ENCODE results near the gene ABHD18.
"Not testable (repeated sequence)": the region's sequence is repeated elsewhere in the genome, so short reads cannot be mapped to it uniquely, and the experiment has no call there.

Gene ABHD18

DNA sequence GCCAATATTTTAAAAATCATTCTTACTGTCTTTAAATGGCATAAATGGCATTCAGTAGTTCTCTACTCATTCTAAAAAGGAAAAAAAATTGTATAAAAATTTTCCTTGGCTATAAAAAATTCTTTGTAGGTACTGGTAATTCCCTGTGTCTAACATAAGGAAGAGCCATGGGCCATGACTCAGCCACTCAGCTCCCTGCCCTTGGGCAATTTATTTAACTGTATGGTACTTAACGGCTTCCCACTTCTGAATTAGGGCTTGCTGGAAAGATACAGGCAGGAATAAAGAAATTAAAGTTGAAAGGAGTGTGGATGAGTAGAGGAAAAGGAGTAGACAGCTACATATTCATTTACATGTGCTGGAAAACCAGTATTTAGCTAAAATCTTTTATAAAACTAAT lies 30.6 kb downstream of the ABHD18 start:
- DNase-seq: no peak

DNA sequence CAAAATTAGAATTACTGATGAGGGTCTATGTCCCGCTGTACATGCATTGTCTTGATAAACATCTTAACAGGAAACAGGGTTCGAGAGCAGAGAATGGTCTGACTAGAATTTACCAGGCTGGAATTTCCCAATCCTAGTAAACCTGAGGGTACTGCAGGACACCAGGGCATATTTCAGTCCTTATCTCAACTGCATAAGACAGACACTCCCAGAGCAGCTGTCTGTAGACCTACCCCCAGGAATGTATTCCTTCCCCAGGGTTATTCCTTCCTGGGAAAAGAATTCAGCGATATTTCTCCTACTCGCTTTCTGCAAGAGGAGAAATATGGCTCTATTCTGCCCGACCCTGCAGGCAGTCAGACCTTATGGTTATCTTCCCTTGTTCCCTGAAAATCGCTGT lies 31.3 kb downstream of the ABHD18 start:
- DNase-seq: not testable (repeated sequence)

DNA sequence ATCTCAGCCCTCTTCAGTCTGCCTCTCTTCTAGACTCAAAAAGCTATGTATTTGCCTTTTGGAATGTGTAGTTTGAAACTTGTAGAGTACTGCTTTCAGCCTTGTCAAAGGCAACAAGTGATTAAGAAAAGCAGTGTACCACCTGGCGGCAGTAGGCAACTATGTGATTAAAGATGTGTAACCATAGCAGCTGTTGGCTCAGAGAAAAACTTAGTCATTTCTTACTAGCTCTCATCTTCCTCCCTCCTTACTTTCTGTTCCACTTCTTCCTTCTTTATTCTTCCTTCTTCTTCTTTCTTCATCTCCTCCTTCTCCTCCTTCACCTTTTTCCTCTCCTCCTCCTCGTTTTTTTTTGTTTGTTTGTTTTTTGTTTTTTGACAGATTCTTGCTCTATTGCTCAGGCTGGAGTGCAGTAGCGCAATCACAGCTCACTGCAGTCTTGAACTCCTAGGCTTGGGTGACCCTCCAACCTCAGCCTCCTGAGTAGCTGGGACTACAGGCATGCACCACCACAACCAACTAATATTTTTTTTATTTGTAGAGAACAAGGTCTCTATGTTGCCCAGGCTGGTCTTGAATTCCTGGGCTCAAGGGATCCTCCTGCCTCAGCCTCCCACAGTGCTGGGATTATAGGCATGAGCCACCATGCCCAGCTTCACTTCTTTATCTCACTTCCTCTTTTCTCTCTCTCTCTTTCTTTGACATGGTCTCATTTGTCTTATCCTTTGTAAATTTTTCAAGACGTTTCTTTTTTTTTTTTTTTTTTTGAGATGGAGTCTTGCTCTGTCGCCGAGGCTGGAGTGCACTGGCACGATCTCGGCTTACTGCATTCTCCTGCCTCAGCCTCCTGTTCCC lies 32.6 kb downstream of the ABHD18 start:
- DNase-seq: no peak

DNA sequence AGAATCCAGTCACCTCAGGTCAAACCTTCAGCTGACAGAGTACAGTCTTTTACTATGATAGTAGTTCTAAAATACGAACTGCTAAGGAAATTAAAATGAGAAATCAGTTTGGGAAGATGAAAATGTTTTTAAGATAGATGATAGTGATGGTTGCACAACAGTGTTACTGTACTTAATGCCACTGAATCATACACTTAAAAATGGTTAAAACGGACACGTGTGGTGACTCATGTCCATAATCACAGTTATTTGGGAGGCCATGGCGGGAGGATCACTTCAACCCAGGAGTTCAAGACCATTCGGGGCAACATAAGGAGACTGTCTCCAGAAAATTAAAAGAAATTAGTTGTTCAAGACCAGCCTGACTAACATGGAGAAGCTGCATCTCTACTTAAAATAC lies 41.4 kb downstream of the ABHD18 start:
- no peak for DNase-seq

DNA sequence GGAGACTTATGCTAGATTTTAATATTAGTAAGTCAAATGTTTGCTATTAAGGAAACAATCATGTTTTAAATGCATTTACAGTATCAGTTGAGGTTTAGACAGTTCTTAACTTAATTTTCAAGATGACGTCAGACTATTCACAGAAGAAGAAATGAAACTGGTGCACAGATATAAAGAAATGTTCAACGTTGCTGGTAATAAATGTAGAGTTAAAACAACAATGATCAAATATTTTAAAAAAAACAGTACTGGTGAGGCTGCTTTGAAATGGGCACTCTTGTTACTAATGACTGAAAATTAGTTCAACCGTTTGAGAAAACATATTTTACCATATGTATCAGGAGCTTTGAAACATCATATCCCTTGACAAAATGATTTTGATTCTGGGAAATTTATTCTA lies 44.2 kb downstream of the ABHD18 start:
- DNase-seq: no peak

DNA sequence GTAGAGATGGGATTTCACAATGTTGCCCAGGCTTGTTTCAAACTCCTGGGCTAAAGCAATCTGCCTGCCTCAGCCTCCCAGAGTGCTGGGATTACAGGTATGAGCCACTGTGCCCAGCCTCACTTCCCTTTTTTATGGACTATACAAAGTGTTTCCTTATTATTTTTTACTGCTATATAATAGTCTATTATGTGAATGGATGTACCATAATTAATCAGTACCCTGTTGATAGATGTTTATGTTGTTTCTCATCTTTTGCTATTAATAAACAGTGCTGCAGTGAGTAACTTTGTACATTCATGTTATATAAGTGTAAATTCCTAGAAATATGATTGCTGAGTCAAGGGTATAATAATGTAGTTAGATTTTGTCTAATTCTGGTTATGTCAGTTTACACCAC lies 60.1 kb downstream of the ABHD18 start:
- DNase-seq: no peak

DNA sequence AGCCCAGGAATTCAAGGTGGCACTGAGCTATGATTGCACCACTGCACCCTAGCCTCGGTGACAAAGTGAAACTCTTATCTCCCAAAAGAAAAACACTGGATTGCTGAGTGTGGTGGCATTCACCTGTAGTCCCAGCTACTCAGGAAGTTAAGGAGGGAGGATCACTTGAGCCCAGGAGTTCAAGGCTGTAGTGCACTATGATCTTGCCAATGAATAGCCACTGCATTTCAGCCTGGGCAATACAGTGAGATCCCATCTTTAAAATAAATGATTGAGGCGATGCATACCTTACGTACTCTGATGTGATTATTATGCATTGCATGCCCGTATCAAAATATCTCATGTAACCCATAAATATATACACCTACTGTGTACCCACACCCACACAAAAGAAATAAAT lies 64.7 kb downstream of the ABHD18 start:
- no peak for DNase-seq

DNA sequence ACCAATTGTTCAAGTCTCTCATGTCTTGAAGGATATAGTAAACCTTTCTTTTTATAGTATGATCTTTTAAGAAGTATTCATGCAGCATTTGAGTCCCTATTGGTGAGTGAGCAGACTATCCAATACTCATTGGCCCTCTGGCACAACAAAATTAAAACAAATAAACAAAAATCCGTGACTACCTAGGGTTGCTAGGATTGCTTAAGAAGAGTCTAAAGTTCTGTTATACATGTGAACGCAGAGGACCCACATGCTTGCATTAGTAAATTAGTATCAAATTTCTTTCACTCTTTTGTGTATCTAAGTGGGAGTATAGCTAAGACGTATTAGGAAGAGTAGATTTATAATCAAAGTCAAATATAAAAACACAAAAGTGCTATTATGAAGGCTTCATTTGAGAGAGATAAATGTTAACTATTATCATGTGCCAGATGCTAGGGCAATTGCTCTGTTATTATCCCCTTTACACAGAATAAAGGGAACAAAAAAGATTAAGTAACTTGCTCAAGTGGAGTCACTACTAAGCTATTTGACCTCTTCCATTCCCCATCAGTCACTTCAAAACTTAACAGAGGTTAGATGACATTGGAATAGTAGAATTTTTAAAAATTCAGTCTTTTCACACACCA lies 66.7 kb downstream of the ABHD18 start:
- no peak for DNase-seq

DNA sequence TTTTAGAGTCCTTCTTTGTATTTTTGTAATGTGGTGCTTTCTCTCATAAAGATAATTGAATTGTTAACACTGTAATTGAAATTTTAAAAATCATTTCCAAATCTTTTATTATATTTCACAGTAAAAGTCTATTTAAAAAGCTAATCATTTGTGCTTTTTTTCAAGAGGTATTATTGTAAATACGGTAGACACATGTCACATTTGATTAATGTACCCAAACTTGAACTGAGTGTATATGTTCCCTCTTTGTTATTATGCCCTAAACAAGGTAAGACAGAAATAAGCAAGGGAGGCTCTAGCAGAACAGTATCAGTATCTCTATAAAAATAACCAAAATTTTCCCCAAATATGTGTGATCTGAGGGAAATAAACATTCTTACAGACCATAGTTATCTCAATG lies 74.4 kb downstream of the ABHD18 start:
- no peak for DNase-seq

DNA sequence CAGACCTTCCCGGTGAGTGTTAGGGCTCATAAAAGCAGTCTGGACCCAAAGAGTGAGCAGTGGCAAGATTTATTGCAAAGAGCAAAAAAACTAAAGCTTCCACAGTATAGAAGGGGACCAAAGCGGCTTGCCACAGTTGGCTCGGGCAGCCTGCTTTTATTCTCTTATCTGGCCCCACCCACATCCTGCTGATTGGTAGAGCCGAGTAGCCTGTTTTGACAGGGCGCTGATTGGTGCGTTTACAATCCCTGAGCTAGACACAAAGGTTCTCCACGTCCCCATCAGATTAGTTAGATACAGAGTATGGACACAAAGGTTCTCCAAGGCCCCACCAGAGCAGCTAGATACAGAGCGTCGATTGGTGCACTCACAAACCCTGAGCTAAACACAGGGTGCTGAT lies 81.8 kb downstream of the ABHD18 start:
- DNase-seq: not testable (repeated sequence)

DNA sequence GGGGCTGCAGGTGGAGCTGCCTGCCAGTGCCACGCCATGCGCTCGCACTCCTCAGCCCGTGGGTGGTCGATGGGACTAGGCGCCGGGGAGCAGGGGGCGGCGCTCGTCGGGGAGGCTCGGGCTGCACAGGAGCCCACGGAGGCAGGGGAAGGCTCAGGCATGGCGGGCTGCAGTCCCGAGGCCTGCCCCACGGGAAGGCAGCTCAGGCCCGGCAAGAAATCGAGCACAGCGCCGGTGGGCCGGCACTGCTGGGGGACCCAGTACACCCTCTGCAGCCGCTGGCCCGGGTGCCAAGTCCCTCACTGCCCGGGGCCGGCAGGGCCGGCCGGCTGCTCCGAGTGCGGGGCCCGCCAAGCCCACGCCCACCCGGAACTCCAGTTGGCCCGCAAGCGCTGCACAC lies 82.3 kb downstream of the ABHD18 start:
- DNase-seq: not testable (repeated sequence)

DNA sequence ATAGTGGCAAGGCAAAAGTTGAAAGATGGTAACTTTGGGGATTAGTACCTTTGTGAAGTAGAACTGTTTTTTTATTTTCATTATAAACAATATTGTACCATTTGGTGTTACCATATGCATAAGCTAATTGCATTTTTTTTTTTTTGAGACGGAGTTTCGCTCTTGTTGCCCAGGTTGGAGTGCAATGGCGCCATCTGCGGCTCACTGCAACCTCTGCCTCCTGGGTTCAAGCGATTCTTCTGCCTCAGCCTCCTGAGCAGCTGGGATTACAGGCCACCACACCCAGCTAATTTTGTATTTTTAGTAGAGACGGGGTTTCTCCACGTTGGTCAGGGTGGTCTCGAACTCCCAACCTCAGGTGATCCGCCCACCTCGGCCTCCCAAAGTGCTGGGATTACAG lies 86.0 kb downstream of the ABHD18 start:
- DNase-seq: not testable (repeated sequence)

DNA sequence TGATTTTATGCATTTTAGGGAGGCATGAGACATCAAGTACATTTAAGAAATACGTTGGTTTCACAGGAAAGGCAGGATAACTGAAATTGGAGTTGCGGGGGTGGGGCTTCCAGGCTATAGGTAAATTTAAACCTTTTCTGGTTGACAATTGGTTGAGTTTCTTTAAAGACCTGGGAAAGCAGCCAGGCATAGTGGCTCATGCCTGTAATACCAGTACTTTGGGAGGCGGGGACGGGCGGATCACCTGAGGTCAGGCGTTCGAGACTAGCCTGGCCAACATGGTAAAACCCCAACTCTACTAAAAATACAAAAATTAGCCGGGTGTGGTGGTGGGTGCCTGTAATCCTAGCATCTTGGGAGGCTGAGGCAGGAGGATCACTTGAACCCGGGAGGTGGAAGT lies 89.7 kb downstream of the ABHD18 start:
- not testable (repeated sequence) for DNase-seq

DNA sequence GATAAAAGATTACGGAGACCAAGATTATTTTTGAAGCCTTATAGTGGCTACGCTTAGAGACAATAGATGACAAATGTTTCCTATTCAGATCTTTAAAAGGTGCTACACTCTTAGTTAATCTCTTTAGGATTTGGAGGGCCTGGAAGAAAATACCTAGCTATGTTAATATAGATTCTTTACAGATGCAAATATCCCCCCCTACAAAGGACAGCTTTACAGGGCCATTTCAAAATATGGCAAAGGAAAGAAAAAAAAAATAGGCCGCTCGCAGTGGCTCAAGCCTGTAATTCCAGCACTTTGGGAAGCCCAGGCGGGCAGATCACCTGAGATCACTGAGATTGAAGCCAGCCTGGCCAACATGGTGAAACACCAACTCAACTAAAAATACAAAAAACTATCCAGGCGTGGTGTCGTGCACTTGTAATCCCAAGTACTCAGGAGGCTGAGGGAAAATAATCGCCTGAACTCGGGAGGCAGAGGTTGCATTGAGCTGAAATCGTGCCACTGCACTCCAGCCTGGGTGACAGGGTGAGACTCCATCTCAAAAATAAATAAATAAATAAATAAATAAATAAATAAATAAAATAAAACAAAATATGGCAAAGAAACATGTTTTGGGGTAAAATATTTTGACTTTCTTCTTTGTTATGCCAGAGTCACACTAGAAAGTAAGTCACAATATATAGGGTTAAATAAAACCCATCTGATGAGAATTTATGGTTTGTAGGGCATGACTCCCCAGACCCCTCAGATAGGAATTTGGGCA lies 90.4 kb downstream of the ABHD18 start:
- not testable (repeated sequence) for DNase-seq

DNA sequence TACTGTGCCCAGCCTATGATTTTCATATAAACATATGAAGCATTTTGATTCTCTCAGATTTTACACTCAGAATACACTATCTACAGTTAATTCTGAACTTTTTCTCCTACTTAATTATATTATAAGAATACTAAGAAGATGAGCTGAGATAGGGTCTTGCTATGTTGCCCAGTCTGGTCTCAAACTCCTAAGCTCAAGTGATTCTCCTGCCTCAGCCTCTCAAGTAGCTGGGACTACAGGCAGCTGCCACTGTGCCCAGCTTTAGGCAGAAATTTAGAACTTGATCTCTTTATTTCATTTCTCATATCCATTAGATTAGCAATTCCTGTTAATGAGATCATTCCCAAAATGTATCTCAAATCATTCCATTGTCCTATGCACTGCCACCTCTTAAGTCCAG lies 91.2 kb downstream of the ABHD18 start:
- no peak for DNase-seq

DNA sequence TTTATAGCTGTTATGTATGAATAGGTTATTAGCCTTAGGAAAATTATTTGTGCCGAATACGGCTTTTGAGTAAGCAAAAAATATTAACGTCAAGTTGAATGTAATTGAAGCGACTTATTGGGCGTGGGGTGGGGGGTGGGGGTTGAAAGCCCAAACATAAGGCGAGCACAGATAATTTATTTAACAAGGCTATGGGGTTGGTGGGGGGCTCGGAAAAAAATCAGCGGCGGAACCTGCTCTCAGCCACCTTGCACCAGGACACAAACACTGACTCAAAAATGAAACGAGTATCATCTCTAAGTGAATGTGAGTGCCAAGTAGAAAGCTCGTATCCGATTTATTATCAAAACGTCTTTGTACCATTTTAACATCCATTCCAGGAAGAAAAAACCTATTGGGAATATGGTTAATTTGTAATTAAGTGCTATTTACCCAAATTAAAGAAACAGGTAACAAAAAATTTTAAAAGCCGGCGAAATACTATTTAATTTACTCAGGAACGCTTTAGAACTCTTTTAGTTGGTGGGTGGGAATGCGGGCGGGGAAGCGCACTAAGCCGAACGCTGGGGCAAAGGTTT lies 95.0 kb downstream of the ABHD18 start:
- DNase-seq: no peak

DNA sequence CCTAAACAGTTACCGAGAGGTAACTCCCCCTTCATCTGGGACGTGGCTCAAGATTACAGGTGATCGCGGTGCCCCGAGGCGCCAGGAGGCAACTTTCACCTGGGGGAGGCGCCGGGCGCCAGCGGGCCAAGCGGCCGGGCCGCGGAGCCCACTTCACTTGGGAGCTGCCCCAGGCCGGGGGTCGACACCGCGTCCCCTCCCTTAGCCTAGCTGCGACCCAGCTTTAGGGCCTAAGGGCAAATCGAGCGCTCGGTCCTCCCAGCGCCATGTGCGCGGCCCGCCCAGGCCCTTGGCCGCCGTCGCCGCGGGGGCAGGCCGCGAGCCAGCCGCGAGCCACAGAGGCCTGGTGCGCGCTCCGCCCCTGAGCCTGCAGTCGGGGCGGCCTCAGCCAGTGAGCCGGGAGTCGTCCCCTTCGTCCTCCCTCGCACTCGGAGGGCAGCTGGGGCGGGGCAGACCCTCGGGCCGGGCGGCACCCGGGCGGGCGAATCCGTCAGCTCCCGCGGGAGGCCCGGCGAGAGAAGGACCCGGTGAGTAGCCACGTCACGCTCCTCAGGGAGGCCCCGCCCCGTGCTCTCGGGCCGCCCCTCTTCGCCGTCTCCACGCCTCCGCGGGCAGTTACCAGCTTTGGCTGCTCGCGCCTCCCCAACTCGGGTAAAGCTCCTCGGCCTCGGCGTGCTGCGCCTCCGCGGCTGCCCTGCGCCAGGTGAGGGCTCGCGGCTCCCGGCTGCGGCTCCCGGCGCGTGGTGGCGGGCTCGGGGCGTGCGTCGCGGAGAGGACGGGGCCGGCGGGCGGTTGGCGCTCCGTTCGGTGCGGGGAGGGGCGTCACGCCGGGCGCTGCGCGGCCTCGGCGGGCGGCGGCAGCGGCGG lies 95.7 kb downstream of the ABHD18 start, which contains the start of gene LARP1B:
TSS of gene LARP1B (plus strand) at position 614 of the 867 bp plus-strand sequence. CDS start 13,640 bp downstream, outside the sequence.
- DNase-seq: peak; percentile 90 to 92

DNA sequence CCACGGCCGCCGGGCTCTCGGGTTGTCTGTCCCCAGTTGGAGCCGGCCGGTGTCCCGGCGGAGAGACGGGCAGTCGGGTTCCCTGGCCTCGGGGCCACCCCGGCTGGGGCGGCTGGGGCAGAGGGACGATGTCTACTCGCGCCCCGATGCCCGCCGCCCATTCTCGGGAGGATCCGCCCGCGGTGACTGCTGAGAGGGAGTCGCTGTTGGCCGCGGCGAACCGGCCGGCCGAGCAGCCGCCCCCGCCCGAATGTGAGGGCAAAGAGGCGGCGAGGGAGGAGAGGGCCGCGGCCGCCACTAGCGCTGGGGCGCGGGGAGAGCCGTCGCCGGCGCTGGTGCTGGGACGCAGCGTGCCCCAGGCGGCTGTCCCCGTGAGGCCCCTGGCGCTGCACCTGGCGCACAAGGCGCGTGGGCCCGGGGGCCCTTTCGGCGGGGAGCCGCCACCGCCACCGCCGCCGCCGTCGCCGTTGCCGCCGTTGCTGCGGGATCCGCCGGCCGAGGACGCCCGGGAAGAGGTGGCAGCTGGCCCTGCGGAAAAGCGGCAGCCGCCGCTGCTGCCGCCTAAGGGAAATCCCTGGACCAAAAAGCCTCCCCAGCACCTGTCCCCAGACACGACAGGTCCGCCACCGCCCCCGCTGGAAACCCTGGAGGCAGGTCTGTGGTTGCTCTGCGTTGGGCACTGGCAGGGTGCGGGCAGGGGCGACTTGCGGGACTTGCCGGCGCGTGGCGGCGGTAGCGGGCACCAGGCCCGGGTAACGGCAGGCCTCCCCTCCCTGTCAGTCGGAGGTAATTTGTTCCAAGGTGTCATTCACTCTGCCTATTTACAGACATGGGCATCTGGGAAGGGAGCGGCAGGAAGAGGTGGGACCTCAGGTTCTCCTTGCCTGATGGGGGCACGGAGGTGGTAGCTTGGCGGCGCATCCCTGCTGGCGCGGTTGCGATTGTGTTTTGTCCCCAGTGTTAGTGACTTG lies 96.6 kb downstream of the ABHD18 start:
- peak; percentile 73 to 87 for DNase-seq

DNA sequence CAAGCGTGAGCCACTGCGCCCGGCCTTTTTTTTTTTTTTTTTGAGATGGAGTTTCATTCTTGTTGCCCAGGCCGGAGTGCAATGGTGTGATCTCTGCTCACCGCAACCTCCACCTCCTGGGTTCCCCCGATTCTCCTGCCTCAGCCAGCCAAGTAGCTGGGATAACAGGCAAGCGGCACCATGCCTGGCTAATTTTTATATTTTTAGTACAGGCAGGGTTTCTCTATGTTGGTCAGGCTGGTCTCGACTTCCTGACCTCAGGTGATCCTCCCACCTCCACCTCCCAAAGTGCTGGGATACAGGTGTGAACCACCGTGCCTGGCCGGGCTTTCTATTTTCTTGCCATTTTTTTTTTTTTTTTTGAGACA lies 101.2 kb downstream of the ABHD18 start:
- DNase-seq: not testable (repeated sequence)

DNA sequence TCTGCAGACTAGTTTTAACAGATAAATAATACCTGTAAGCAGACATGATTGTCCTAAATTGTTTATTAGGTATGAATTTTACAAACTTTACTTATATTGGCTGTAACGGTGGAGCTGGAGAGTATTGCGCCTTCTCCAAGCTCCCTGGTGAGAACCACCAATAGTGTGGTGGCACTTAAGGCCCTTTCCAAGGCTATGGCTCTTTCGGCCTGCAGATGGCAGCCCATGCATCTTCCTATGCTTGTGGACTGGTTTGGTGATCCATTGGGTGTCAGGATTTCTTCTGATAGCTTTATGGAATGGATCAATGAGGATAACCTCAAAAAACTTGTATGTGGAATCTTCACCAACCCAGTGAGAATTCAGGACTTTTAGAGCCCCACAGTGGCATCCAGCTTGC lies 103.7 kb downstream of the ABHD18 start:
- peak in 1 of 2 experiments; percentile 1 for DNase-seq

DNA sequence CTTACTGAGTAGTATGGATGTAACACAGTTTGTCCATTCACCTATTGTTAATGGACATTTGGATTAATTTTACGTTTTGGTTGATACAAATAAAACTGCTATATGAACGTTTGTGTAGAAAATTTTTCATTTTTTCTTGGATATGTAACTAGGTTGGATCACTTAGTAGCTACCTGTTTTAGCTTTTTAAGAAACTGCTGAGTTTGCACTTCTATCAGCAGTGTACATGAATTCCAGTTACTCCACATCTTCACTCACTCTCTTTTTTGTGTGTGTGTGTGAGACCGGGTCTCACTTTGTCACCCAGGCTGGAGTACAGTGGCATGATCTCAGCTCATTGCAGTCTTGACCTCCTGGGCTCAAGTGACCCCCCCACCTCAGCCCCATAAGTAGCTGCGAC lies 111.3 kb downstream of the ABHD18 start:
- no peak for DNase-seq

Data from NCI-H2081 (cell line).